ENCODE measurements around the gene PKP2. TPM values are rescaled to one million over a fixed set of nuclear protein-coding genes. Genes with fewer than 3 reads are reported as not detected.

PKP2 gene
- total RNA-seq, 1 experiment from 2014 or later, result 18.4 TPM

- Mint-ChIP-seq H3K27ac (no peak overlapping the region), H3K36me3 (ENCODE audit: insufficient read depth in 1 of 3, low read depth in 3 of 3) (no peaks in the 10 kb centered on the region), H3K27me3 (ENCODE audit: low read depth) (no peaks in the 10 kb centered on the region; the same call in 1 of the 2 replicates), H3K4me1 (peaks cover 3 to 15% of the 10 kb centered on the region in 2 experiments; a peak in 3 of 4 replicates), H3K9me3 (no peaks in the 10 kb centered on the region), H3K4me3 (no peak overlapping the region)
- H3K9me3 ChIP-seq (ENCODE audit: control insufficient read depth, low read depth, low read length), result no peaks in the 10 kb centered on the region
- no peak overlapping the region for H2BK12ac ChIP-seq (ENCODE audit: insufficient read length, low read depth, low read length)
- H3K4me1 ChIP-seq (ENCODE audit: insufficient read depth, low read length), result no peaks in the 10 kb centered on the region
- no peak overlapping the region for H3K4ac ChIP-seq (ENCODE audit: low read depth, low read length)
- H3K18ac ChIP-seq (ENCODE audit: insufficient read length, low read depth, low read length), result no peak overlapping the region
- H2BK15ac ChIP-seq (ENCODE audit: low read depth, low read length), result no peak overlapping the region
- H4K5ac ChIP-seq (ENCODE audit: insufficient read length, low read depth, low read length), result no peak overlapping the region
- no peak overlapping the region for H3K14ac ChIP-seq (ENCODE audit: insufficient read depth, low read length)
- no peak overlapping the region for H2AK5ac ChIP-seq (ENCODE audit: insufficient read length, low read length)
- H4K91ac ChIP-seq (ENCODE audit: insufficient read length, low read depth, low read length), result no peak overlapping the region
- H3K79me2 ChIP-seq (ENCODE audit: insufficient read depth, low read length), result no peaks in the 10 kb centered on the region
- WGBS (ENCODE audit: extremely low coverage, insufficient read length, low lambda C conversion rate), result no CpG with 5 or more reads among the region's 4 CpGs
- no peak overlapping the region for H2BK120ac ChIP-seq (ENCODE audit: low read depth, low read length, poor library complexity, severe bottlenecking)
- no peak for TF ChIP-seq CTCF (conservative IDR thresholded peaks at IDR 0.05)
- no peak for DNase-seq
- no peaks in the 10 kb centered on the region for H3K79me1 ChIP-seq (ENCODE audit: insufficient read depth, low read depth, low read length, poor library complexity, severe bottlenecking)
- H2BK5ac ChIP-seq (ENCODE audit: insufficient read length, low read length), result no peak overlapping the region
- H3K23ac ChIP-seq (ENCODE audit: insufficient read length, low read depth, low read length), result no peak overlapping the region
- no peak overlapping the region for H2BK20ac ChIP-seq (ENCODE audit: low read depth, low read length, poor library complexity, severe bottlenecking)
- H3K4me2 ChIP-seq (ENCODE audit: insufficient read depth, insufficient read length, low read length), result no peak overlapping the region
- H3T11ph ChIP-seq (ENCODE audit: low read length), result no peak overlapping the region
- H3K9ac ChIP-seq (ENCODE audit: extremely low read depth, insufficient read length, low read length), result no peak overlapping the region
- H3K56ac ChIP-seq (ENCODE audit: insufficient read length, low read depth, low read length), result no peak overlapping the region
- no peak overlapping the region for H2AFZ ChIP-seq (ENCODE audit: low read length)
- H3K23me2 ChIP-seq (ENCODE audit: insufficient read length, low read depth, low read length, poor library complexity, severe bottlenecking), result no peaks in the 10 kb centered on the region
- H4K8ac ChIP-seq (replicated peaks; ENCODE audit: insufficient read length, low read depth, low read length), result no peak overlapping the region
- no peaks in the 10 kb centered on the region for H4K20me1 ChIP-seq (ENCODE audit: control insufficient read depth, insufficient read depth, insufficient read length)
- H3K27me3 ChIP-seq (ENCODE audit: insufficient read depth, low read length), result no peaks in the 10 kb centered on the region
- no peak overlapping the region for H3K27ac ChIP-seq (ENCODE audit: insufficient read length, low read depth, low read length)
These were observed 120.3 kb downstream of the PKP2 start for GRCh38 chr12:32776258-32776657.
